MCF 10A (cell line): ENCODE data around the gene CNR2. TPM values are rescaled to one million over a fixed set of nuclear protein-coding genes. Genes with fewer than 3 reads are reported as not detected.

Experiments
- BruUV-seq: library from RNA; stranded (reverse); fragments of 400-500 nt; replicated peaks from 2 replicates; lab custom pipeline; 2021; lab: Mats Ljungman, UMichigan
- CTCF ChIA-PET: fragments of 300-600 bp; sonication (Branson Sonifier 250); formaldehyde crosslinking; extraction: SDS; loops from one replicate; lab custom pipeline; 2021; ENCODE audit warnings: antibody characterized with exemption, inconsistent platforms; lab: Yijun Ruan, JAX
- POLR2A ChIA-PET: fragments of 300-600, 350-650 bp; sonication (Branson Sonifier 250); formaldehyde crosslinking; extraction: SDS; loops from one replicate; lab custom pipeline; 2020; ENCODE audit warnings: antibody characterized with exemption, inconsistent platforms; lab: Yijun Ruan, JAX
- DNase-seq: peaks from one replicate; pipeline ENCODE4 v3.0.0-alpha.2; 2018; ENCODE audit not compliant: unreplicated experiment
- H3K27ac Mint-ChIP-seq: one replicate; pipeline ENCODE4 v1.8.0; 2022; ENCODE audit warnings: mild to moderate bottlenecking, low read depth, mixed read lengths; ENCODE audit not compliant: unreplicated experiment
- H3K27me3 Mint-ChIP-seq: one replicate; pipeline ENCODE4 v1.8.0; 2022; ENCODE audit warnings: mixed read lengths; ENCODE audit not compliant: insufficient read depth, unreplicated experiment
- H3K36me3 Mint-ChIP-seq: one replicate; pipeline ENCODE4 v1.8.0; 2022; ENCODE audit warnings: mild to moderate bottlenecking, moderate library complexity, mixed read lengths; ENCODE audit not compliant: insufficient read depth, unreplicated experiment
- H3K4me1 Mint-ChIP-seq: one replicate; pipeline ENCODE4 v1.8.0; 2022; ENCODE audit warnings: mixed read lengths; ENCODE audit not compliant: insufficient read depth, unreplicated experiment
- H3K4me3 Mint-ChIP-seq: one replicate; pipeline ENCODE4 v1.8.0; 2022; ENCODE audit warnings: mild to moderate bottlenecking, moderate library complexity, mixed read lengths; ENCODE audit not compliant: unreplicated experiment
- H3K9me3 Mint-ChIP-seq: one replicate; pipeline ENCODE4 v1.8.0; 2022; ENCODE audit warnings: mixed read lengths; ENCODE audit not compliant: unreplicated experiment
- intact Hi-C: fragments of 100-400 bp; cut with micrococcal nuclease; formaldehyde crosslinking; loops from 2 replicates; pipeline ENCODE4 v1.14.1; 2022
- total RNA-seq: library from RNA; stranded (reverse); gene quantifications from 2 replicates; pipeline ENCODE4 v1.2.3, GENCODE V29; 2022
- TF ChIP-seq, protein P1 (sequence below): fragments of 200-600 bp; IDR thresholded peaks from one replicate; pipeline ENCODE4 v1.8.0; 2022; ENCODE audit warnings: antibody characterized with exemption, mild to moderate bottlenecking; ENCODE audit not compliant: unreplicated experiment

Gene CNR2
- total RNA-seq, 1 experiment from 2014 or later: not detected

DNA sequence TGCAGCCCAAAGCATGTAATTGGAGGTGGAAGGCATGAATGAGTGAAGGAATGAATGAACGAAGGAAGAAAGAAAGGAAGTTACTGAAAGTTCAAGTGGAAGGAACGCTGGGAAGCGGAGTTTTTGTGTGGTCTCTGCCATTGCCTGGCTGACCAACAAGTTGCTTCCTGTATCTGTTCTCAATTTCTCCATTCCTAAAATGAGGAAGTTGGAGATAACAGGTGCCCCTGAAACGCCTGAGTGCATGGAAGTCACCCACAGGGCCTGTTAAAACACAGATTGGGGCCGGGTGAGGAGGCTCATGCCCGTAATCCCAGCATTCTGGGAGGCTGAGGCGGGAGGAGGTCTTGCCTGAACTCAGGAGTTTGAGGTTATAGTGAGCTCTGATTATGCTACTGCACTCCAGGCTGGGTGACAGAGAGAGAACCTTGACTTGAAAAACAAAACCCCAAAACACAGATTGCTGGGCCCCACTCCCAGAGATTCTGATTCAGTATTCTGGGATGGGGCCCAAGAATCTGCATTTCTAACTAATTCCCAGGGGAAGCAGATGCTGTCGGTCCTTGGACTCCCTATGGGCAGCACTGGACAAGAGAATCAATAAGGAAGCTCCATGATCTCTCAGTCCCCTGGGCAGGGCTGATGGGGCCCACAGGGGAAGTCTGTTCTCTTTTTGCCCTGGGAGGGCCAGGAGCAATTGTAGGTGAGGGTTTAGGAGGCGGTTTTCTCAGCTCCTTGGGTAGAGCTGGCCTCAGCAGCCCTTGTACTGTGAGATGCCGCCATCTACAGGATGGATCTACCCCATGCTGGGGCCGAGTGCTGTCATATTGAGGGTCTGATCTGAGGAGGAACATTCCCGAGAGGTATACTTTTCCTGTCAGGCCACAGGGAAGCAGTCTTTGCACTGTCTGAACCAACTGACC, 3.3 kb upstream of the CNR2 start:
- H3K4me3 Mint-ChIP-seq: no peak overlapping the region
- H3K27me3 Mint-ChIP-seq: no peaks in the 10 kb centered on the region
- H3K9me3 Mint-ChIP-seq: no peaks in the 10 kb centered on the region
- H3K27ac Mint-ChIP-seq: no peak overlapping the region
- no TSS peak for BruUV-seq
- ChIA-PET POLR2A (interaction anchor here (0.6 to 1.5 kb wide), 13 partner anchors 13 to 210 kb away, joined by 3 to 9 read pairs (median 3); partner anchors contain the start of gene PNRC2), CTCF (interaction anchor here (0.5 to 3.1 kb wide), 31 partner anchors 9 to 675 kb away, joined by 3 to 44 read pairs (median 4); partner anchors contain the start of gene PITHD1)
- intact Hi-C loops: loop anchor here (1.0 to 10.0 kb wide), 4 partner anchors 107 to 372 kb away; no protein-coding TSS in a partner anchor
- peak; percentile 85 for DNase-seq
- TF ChIP-seq, protein P1, sequence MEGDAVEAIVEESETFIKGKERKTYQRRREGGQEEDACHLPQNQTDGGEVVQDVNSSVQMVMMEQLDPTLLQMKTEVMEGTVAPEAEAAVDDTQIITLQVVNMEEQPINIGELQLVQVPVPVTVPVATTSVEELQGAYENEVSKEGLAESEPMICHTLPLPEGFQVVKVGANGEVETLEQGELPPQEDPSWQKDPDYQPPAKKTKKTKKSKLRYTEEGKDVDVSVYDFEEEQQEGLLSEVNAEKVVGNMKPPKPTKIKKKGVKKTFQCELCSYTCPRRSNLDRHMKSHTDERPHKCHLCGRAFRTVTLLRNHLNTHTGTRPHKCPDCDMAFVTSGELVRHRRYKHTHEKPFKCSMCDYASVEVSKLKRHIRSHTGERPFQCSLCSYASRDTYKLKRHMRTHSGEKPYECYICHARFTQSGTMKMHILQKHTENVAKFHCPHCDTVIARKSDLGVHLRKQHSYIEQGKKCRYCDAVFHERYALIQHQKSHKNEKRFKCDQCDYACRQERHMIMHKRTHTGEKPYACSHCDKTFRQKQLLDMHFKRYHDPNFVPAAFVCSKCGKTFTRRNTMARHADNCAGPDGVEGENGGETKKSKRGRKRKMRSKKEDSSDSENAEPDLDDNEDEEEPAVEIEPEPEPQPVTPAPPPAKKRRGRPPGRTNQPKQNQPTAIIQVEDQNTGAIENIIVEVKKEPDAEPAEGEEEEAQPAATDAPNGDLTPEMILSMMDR: peak; percentile 78
- peaks cover 6% of the 10 kb centered on the region for H3K4me1 Mint-ChIP-seq
- no peaks in the 10 kb centered on the region for H3K36me3 Mint-ChIP-seq

DNA sequence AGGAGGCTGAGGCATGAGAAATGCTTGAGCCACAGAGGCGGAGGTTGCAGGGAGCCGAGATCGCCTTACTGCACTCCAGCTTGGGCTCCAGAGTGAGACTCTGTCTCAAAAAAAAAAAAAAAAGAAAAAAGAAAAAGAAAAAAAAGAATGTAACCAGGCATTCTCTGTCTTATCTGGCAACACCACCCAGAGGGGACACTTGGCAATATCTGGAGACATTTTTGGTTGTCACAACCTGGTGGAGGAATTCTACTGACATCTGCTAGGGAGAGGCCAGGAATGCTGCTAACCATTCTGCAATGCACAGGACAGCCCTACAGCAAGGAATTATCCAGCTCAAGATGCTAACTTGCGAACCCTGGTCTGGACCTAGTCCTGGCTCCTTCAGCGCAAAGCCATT, 2.3 kb upstream of the CNR2 start:
- POLR2A ChIA-PET: no interaction called here
- H3K4me1 Mint-ChIP-seq: peaks cover 6% of the 10 kb centered on the region
- intact Hi-C loops: loop anchor here (5.0 to 10.0 kb wide), 2 partner anchors 278 to 371 kb away; no protein-coding TSS in a partner anchor
- no peak overlapping the region for H3K4me3 Mint-ChIP-seq
- TF ChIP-seq, protein P1: no peak
- H3K27me3 Mint-ChIP-seq: no peaks in the 10 kb centered on the region
- no peaks in the 10 kb centered on the region for H3K9me3 Mint-ChIP-seq
- H3K36me3 Mint-ChIP-seq: no peaks in the 10 kb centered on the region
- no TSS peak for BruUV-seq
- CTCF ChIA-PET: interaction anchor here (0.6 to 3.1 kb wide), 12 partner anchors 8 to 281 kb away, joined by 3 to 44 read pairs (median 5); partner anchors contain the start of gene PITHD1
- DNase-seq: no peak
- no peak overlapping the region for H3K27ac Mint-ChIP-seq

DNA sequence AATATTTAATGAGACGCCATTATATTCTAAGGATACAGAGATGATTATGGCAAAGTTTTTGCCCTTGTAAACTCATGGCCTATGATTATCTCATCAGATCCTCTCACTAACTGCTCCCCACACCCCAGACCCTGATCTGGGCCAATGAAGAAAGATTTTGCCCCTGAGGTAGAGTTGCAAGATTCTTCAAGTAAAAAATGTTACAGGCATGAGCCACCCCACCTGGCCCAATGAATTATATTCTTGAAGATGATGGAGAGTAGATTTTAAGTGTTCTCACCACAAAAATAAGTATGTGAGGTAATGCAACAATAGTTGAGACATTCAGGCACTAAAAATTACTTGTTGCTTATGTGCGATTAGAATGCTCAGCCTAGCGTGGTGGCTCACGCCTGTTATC, 1.8 kb upstream of the CNR2 start:
- no peak for DNase-seq
- BruUV-seq: no TSS peak

More for the DNA sequence above, 1.8 kb upstream of the CNR2 start:
- H3K27ac Mint-ChIP-seq: no peak overlapping the region
- no peaks in the 10 kb centered on the region for H3K27me3 Mint-ChIP-seq
- ChIA-PET POLR2A (no interaction called here), CTCF (interaction anchor here (0.6 to 3.1 kb wide), 5 partner anchors 8 to 149 kb away, joined by 3 to 32 read pairs (median 4); no protein-coding TSS in a partner anchor)
- H3K36me3 Mint-ChIP-seq: no peaks in the 10 kb centered on the region
- no peaks in the 10 kb centered on the region for H3K9me3 Mint-ChIP-seq
- no peak overlapping the region for H3K4me3 Mint-ChIP-seq
- intact Hi-C loops: loop anchor here (5.0 to 10.0 kb wide), 2 partner anchors 278 to 370 kb away; no protein-coding TSS in a partner anchor
- TF ChIP-seq, protein P1: no peak
- H3K4me1 Mint-ChIP-seq: peaks cover 6% of the 10 kb centered on the region
